Left colon (tissue), 2 donors: Measurements from ENCODE around the gene TRIM38. TPM values are rescaled to one million over a fixed set of nuclear protein-coding genes. Genes with fewer than 3 reads are reported as not detected.
"Not testable (repeated sequence)": the region's sequence is repeated elsewhere in the genome, so short reads cannot be mapped to it uniquely, and the experiment has no call there.

Experiments
- ATAC-seq: fragments of 200-7000 bp; cut with Tn5 transposase; one replicate; pipeline ENCODE4 v1.9.1; 2020; ENCODE audit warnings: mild to moderate bottlenecking, moderate library complexity
- DNase-seq, 2 donors: peaks; one replicate each; pipeline ENCODE4 v3.0.0-alpha.2; 2020
- intact Hi-C, 2 donors: fragments of 100-400 bp; cut with DNase I in 1 of 2; cut with micrococcal nuclease in 1 of 2; formaldehyde crosslinking; loops; one replicate each; pipeline versions ENCODE4 v1.11.2 to v1.14.0; 2022; cut with DNase I, micrococcal nuclease
- total RNA-seq, 2 donors: library from RNA; stranded (reverse); fragmentation: NEBNext Ultra II Directional; extraction: Animal tissue kit (Norgen Biotek cat#: 25700); gene quantifications; one replicate each; pipeline ENCODE4 v1.2.1, GENCODE V29; 2021
- donor health status: DM: no; HTN: no; CAD: no.
- donor health status: DM: yes; HTN: yes; CAD: no.

Gene TRIM38
- total RNA-seq, 2 donors from 2014 or later: 9.6 to 13.2 TPM

GRCh38 chr6:25935953-25936352, 26.6 kb upstream of the TRIM38 start:
- intact Hi-C loops: no loop called here
- DNase-seq: no peak
- no peak for ATAC-seq

GRCh38 chr6:25939593-25939992, 23.0 kb upstream of the TRIM38 start:
- DNase-seq (no peak), ATAC-seq (no peak)
- intact Hi-C loops: no loop called here

GRCh38 chr6:25942561-25943147, 19.9 kb upstream of the TRIM38 start:
- DNase-seq (no peak), ATAC-seq (peak; percentile 63)
- intact Hi-C loops: no loop called here

GRCh38 chr6:25943887-25944286, 18.7 kb upstream of the TRIM38 start:
- no peak for ATAC-seq
- intact Hi-C loops: no loop called here

GRCh38 chr6:25944688-25945574, 17.7 kb upstream of the TRIM38 start:
- DNase-seq (no peak), ATAC-seq (no peak)
- intact Hi-C loops: no loop called here

More at GRCh38 chr6:25943887-25944286, 18.7 kb upstream of the TRIM38 start:
- DNase-seq: no peak

- ATAC-seq, intact Hi-C loops: not testable (repeated sequence)
Measured at GRCh38 chr6:25945738-25946137, 16.9 kb upstream of the TRIM38 start.

GRCh38 chr6:25946631-25947030, 16.0 kb upstream of the TRIM38 start:
- intact Hi-C loops: no loop called here
- ATAC-seq (no peak), DNase-seq (no peak)

More at GRCh38 chr6:25945738-25946137, 16.9 kb upstream of the TRIM38 start:
- DNase-seq: not testable (repeated sequence)

GRCh38 chr6:25947492-25947891, 15.1 kb upstream of the TRIM38 start:
- ATAC-seq, intact Hi-C loops, DNase-seq: not testable (repeated sequence)

GRCh38 chr6:25949695-25950094, 12.9 kb upstream of the TRIM38 start:
- intact Hi-C loops: no loop called here
- ATAC-seq: no peak
- DNase-seq: no peak

GRCh38 chr6:25950297-25950696, 12.3 kb upstream of the TRIM38 start:
- no peak for ATAC-seq
- intact Hi-C loops: no loop called here
- DNase-seq: no peak

- ATAC-seq (no peak), DNase-seq (no peak)
- intact Hi-C loops: no loop called here
Measured at GRCh38 chr6:25951296-25952032, 11.1 kb upstream of the TRIM38 start.

- ATAC-seq (no peak), DNase-seq (no peak)
- intact Hi-C loops: no loop called here
Measured at GRCh38 chr6:25952535-25952934, 10.1 kb upstream of the TRIM38 start.

GRCh38 chr6:25953733-25954132, 8.9 kb upstream of the TRIM38 start:
- DNase-seq (no peak), ATAC-seq (no peak)
- intact Hi-C loops: no loop called here

GRCh38 chr6:25954756-25955155, 7.8 kb upstream of the TRIM38 start:
- ATAC-seq (no peak), DNase-seq (no peak)
- intact Hi-C loops: no loop called here

GRCh38 chr6:25956226-25956625, 6.4 kb upstream of the TRIM38 start:
- ATAC-seq: no peak
- intact Hi-C loops: no loop called here
- DNase-seq: no peak

GRCh38 chr6:25958700-25959162, 3.9 kb upstream of the TRIM38 start:
- no peak for DNase-seq
- no peak for ATAC-seq
- intact Hi-C loops: no loop called here

- DNase-seq: no peak
- no peak for ATAC-seq
- intact Hi-C loops: no loop called here
Measured at GRCh38 chr6:25959890-25960536, 2.6 kb upstream of the TRIM38 start.

- ATAC-seq (no peak), DNase-seq (no peak)
- intact Hi-C loops: no loop called here
Measured at GRCh38 chr6:25960734-25961133, 1.9 kb upstream of the TRIM38 start.

- no peak for ATAC-seq
- intact Hi-C loops: no loop called here
- DNase-seq: peak in 1 of 2 donors; percentile 10
Measured at GRCh38 chr6:25961619-25962148, 918 bp upstream of the TRIM38 start.
